BE2C (cell line): ENCODE results near the gene KLC1.

Experiments
- DNase-seq: peaks from one replicate; pipeline ENCODE4 v3.0.0-alpha.2; 2020
- H3K27me3 ChIP-seq: fragments of 250-450 bp; sonication (Bioruptor Pico); 2 replicates; pipeline ENCODE4 v1.5.1; 2020; ENCODE audit warnings: mild to moderate bottlenecking
- H3K36me3 ChIP-seq: fragments of 250-450 bp; sonication (Bioruptor Pico); 2 replicates; pipeline ENCODE4 v1.5.1; 2020; ENCODE audit warnings: mild to moderate bottlenecking
- H3K4me1 ChIP-seq: fragments of 250-450 bp; sonication (Bioruptor Pico); 2 replicates; pipeline ENCODE4 v1.5.1; 2020
- H3K4me3 ChIP-seq: 2 replicates; pipeline ENCODE4 v1.5.1; 2011; ENCODE audit warnings: low read depth, low read length
- H3K9me3 ChIP-seq: fragments of 250-450 bp; sonication (Bioruptor Pico); 2 replicates; pipeline ENCODE4 v1.5.1; 2020
- TF ChIP-seq, protein P1 (sequence below): IDR thresholded peaks from 2 replicates; pipeline ENCODE4 v1.5.1; 2012; ENCODE audit warnings: mild to moderate bottlenecking, low read depth, low read length

The KLC1 gene

DNA sequence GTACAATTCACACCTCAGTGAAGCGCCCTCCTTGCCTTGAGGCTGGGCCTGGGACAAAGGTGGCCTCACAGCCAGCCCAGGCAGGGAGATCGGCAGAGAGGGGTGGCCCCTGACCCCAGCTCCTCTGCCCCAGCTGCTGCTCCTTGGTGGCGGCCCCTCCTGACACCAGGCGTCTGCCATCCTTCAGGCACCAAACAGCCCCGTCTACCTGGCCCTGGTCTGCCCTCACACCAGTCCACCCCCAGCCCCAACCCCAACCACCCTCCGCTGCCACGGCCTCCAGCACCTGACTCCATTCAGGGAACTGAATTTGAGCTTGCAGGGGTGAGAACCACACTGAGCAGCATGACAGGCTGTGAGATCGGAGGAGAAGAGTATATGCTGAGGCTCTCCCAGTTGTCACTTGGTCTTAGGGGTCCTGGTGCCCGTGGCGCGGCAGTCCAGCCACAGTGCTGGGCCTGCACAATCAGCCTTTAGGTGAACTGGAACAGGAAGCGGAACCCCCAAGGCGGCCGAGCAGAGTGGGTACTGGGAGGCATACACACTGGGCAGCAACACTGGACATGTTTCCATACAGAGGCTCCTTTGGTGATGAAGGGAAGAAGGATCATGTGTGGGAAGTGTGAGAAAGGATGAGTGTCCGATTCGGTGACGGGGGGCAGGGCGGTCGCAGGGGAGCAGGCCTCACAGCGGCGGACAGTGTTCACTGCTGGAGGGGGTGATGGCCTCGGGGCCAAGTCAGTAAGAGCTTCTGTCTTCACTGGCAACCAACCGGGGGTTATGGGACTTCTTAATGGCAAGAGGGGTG is 105.3 kb downstream of the KLC1 start:
- Histone ChIP-seq H3K4me3 (no peak overlapping the region), H3K27me3 (no peaks in the 10 kb centered on the region), H3K9me3 (no peaks in the 10 kb centered on the region), H3K4me1 (peaks cover 8% of the 10 kb centered on the region), H3K36me3 (peaks cover 92% of the 10 kb centered on the region)
- DNase-seq = no peak
- TF ChIP-seq, protein P1, sequence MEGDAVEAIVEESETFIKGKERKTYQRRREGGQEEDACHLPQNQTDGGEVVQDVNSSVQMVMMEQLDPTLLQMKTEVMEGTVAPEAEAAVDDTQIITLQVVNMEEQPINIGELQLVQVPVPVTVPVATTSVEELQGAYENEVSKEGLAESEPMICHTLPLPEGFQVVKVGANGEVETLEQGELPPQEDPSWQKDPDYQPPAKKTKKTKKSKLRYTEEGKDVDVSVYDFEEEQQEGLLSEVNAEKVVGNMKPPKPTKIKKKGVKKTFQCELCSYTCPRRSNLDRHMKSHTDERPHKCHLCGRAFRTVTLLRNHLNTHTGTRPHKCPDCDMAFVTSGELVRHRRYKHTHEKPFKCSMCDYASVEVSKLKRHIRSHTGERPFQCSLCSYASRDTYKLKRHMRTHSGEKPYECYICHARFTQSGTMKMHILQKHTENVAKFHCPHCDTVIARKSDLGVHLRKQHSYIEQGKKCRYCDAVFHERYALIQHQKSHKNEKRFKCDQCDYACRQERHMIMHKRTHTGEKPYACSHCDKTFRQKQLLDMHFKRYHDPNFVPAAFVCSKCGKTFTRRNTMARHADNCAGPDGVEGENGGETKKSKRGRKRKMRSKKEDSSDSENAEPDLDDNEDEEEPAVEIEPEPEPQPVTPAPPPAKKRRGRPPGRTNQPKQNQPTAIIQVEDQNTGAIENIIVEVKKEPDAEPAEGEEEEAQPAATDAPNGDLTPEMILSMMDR = no peak

DNA sequence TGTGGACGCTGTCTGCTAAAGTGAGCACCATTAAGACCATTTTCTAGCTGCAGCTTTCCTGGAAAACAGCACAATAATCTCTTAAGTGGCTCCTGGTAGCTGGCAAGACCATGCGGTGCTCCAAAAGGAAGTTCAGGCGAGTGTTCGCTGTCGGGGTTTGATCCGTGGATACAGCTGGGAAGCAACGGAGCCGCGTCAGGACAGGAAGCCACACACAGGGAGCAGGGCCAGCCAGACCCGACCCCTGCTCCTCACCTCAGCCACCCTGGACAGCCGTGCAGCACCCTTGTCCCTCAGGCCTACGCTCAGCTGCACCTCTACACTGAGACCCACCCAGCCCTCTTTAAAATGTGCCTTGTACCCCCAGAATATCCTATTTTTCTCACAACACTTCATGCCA is 106.0 kb downstream of the KLC1 start:
- H3K27me3 ChIP-seq = no peaks in the 10 kb centered on the region
- DNase-seq = no peak
- peaks cover 6% of the 10 kb centered on the region; the same call in 1 of the 2 replicates for H3K4me1 ChIP-seq
- no peaks in the 10 kb centered on the region for H3K9me3 ChIP-seq
- peaks cover 92% of the 10 kb centered on the region for H3K36me3 ChIP-seq
- H3K4me3 ChIP-seq = no peak overlapping the region
- TF ChIP-seq, protein P1 = no peak

DNA sequence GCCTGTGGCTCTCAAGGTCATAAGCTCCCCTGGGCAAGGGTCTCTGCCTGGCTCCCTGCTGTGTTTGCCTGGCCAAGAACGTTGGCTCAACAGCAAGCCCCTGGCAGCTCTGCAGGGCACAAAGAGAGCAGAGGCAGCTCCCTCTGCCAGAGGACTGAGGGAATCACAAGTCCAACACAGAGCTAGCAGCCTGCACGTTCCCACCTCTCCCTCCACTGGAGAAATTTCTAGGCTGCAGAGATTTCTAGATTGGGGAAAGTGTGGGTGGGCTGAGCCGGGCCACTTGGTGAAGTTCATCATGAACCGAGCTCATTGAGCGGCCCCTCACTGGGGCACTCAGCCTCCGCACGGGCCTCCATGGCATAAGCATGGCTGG is 106.4 kb downstream of the KLC1 start:
- Histone ChIP-seq H3K9me3 (no peaks in the 10 kb centered on the region), H3K36me3 (peaks cover 92% of the 10 kb centered on the region), H3K4me1 (0 out of 2 replicates have a peak, but pooled peaks cover 2% of the 10 kb centered on the region), H3K4me3 (no peak overlapping the region), H3K27me3 (no peaks in the 10 kb centered on the region)
- no peak for DNase-seq
- TF ChIP-seq, protein P1 = no peak

DNA sequence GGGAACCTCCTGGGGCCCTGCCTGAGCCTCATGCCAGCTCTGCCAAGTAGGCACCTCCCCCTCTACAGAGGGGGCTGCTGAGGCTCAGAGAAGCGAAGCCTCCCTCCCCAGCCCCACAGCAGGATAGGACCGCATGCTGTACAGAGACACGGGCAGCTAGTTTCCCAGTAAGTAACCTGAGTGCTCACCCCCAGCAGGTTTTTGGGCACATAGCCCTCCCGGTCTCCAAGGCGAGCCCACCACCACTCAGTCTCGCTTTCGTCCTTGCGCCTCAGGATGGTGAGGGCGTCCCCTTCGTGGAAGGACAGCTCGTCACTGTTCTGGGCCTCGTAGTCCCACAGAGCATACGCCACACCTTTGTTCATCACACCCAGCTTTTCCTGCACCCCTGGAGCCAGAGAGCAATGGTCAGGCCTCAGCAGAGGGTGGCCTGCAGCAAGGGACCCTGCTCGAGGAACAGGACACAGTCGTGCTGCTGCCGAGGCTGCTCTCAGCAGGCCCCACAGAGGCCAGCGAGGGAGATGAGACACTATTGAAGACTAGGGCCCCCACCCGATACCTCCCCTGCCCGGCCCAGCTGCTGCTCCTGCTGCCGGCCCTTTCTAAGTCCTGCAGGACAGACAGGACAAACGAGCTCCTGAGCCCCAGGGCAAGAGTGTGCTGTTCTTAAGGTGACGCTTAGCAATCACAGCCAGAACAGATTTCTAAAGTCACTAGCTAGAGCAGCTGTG is 107.0 kb downstream of the KLC1 start:
- H3K9me3 ChIP-seq = no peaks in the 10 kb centered on the region
- TF ChIP-seq, protein P1 = no peak
- H3K4me1 ChIP-seq = no peaks in the 10 kb centered on the region
- H3K27me3 ChIP-seq = no peaks in the 10 kb centered on the region
- no peak for DNase-seq
- H3K36me3 ChIP-seq = peaks cover 95% of the 10 kb centered on the region
- H3K4me3 ChIP-seq = no peak overlapping the region

DNA sequence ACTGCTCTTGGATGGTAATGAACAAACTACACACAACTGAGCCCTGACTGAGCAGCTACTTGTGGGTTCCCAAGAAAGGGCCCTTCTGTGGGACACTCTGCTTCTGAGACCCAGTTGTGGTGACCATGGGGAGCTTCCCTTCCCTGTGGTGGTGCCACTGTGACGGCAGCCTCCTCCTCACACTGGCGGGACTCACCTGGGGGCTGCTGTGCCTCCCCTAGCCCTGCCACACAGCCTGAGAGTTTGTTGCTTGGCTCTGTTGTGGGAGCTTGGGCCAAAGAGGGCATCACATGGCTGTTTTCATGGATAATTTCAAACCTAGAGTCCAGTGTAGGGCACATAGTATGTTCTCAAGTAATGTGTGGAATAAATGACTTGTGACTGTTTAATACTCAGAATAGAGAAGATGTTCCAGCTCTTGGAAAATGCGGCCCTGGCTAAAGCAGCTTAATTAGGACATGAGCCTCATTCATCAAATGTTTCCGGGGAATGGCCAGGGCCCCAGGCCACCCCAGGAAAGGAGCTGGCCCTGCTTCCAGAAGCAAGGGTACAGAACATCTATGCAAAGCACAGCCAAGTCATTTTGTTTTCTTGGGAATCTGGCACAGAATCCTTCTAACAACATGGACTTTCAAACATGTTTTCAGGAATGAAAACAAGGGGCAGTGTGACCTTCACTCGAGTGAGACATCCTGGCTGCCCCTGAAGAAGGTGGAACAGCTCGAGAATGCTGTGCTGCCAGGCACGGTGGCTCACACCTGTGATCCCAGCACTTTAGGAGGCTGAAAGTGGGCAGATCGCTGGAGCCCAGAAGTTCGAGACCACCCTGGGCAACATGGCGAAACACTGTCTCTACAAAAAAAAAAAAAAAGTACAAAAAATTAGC is 107.8 kb downstream of the KLC1 start:
- no peak for DNase-seq
- TF ChIP-seq, protein P1 = no peak
- Histone ChIP-seq H3K27me3 (no peaks in the 10 kb centered on the region), H3K9me3 (no peaks in the 10 kb centered on the region), H3K4me1 (no peaks in the 10 kb centered on the region), H3K4me3 (no peak overlapping the region), H3K36me3 (peaks cover 99% of the 10 kb centered on the region)
